Measurements from ENCODE around the gene GABRR3.

- TF ChIP-seq CREB1 (CRISPR knock-in tag; IDR thresholded peaks at IDR 0.05; ENCODE audit: low read depth) (no peak), EZH2phosphoT487 (IDR thresholded peaks at IDR 0.05; ENCODE audit: unreplicated experiment) (no peak), CTCF (conservative IDR thresholded peaks at IDR 0.05; ENCODE audit: low read depth in 2 of 2) (no peak), NANOG (IDR thresholded peaks at IDR 0.05; ENCODE audit: borderline replicate concordance) (no peak), POLR2AphosphoS5 (IDR thresholded peaks at IDR 0.05; ENCODE audit: low read depth) (no peak), EZH2 (IDR thresholded peaks at IDR 0.05; ENCODE audit: low read depth, unreplicated experiment) (no peak), ZNF462 (CRISPR knock-in tag; IDR thresholded peaks at IDR 0.05) (no peak), JUNB (IDR thresholded peaks at IDR 0.05; ENCODE audit: unreplicated experiment) (no peak), ZNF114 (CRISPR knock-in tag; IDR thresholded peaks at IDR 0.05) (no peak), ETS1 (IDR thresholded peaks at IDR 0.05) (no peak), STAT1 (IDR thresholded peaks at IDR 0.05; ENCODE audit: unreplicated experiment) (no peak), ZNF331 (CRISPR knock-in tag; IDR thresholded peaks at IDR 0.05; ENCODE audit: low read depth) (no peak)
- TF ChIP-seq, protein P1, sequence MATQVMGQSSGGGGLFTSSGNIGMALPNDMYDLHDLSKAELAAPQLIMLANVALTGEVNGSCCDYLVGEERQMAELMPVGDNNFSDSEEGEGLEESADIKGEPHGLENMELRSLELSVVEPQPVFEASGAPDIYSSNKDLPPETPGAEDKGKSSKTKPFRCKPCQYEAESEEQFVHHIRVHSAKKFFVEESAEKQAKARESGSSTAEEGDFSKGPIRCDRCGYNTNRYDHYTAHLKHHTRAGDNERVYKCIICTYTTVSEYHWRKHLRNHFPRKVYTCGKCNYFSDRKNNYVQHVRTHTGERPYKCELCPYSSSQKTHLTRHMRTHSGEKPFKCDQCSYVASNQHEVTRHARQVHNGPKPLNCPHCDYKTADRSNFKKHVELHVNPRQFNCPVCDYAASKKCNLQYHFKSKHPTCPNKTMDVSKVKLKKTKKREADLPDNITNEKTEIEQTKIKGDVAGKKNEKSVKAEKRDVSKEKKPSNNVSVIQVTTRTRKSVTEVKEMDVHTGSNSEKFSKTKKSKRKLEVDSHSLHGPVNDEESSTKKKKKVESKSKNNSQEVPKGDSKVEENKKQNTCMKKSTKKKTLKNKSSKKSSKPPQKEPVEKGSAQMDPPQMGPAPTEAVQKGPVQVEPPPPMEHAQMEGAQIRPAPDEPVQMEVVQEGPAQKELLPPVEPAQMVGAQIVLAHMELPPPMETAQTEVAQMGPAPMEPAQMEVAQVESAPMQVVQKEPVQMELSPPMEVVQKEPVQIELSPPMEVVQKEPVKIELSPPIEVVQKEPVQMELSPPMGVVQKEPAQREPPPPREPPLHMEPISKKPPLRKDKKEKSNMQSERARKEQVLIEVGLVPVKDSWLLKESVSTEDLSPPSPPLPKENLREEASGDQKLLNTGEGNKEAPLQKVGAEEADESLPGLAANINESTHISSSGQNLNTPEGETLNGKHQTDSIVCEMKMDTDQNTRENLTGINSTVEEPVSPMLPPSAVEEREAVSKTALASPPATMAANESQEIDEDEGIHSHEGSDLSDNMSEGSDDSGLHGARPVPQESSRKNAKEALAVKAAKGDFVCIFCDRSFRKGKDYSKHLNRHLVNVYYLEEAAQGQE (IDR thresholded peaks at IDR 0.05; ENCODE audit: unreplicated experiment), result no peak
Measured at GRCh38 chr3:97988784-97989568, 46.1 kb downstream of the GABRR3 start.

Measured in GM23338 (cell line).